Sigmoid colon (tissue), 4 donors: Measurements from ENCODE around the gene SLC50A1.

Source experiments
- CTCF ChIP-seq, 4 experiments: fragments of 450-650 bp in 3 of 4; fragments of 200-600 bp in 1 of 4; IDR thresholded peaks; one replicate each; pipeline ENCODE4 v1.5.1; 2016 to 2019; ENCODE audit warnings: antibody characterized with exemption in 4 of 4, mild to moderate bottlenecking in 3 of 4, moderate library complexity in 2 of 4
- POLR2A ChIP-seq, 2 donors: fragments of 450-650 bp; IDR thresholded peaks; one replicate each; pipeline ENCODE4 v1.6.1; 2016; ENCODE audit warnings: antibody characterized with exemption in 2 of 2, mild to moderate bottlenecking in 2 of 2, moderate library complexity in 2 of 2
- POLR2AphosphoS5 ChIP-seq, 4 donors: sonication (generic); formaldehyde crosslinking; IDR thresholded peaks; one replicate each; pipeline ENCODE4 v1.6.1; 2017; ENCODE audit warnings: antibody characterized with exemption in 4 of 4

- TF ChIP-seq CTCF (IDR thresholded peaks at IDR 0.05): no peak
- TF ChIP-seq POLR2AphosphoS5 (IDR thresholded peaks at IDR 0.05): peak in 2 of 4 donors; percentile 27 to 71
- no peak for TF ChIP-seq POLR2A (IDR thresholded peaks at IDR 0.05)
Measured at GRCh38 chr1:155131285-155131684, 4.4 kb upstream of the SLC50A1 start.
